Keratinocyte (primary cell): ENCODE results near the gene WDR41.

Experiments
- EZH2 ChIP-seq: IDR thresholded peaks from one replicate; pipeline ENCODE4 v1.6.1; 2012; ENCODE audit warnings: inconsistent platforms, mild to moderate bottlenecking, low read length, moderate library complexity
- TF ChIP-seq, protein P1 (sequence below), 3 experiments: IDR thresholded peaks in 1 of 3; conservative IDR thresholded peaks in 1 of 3; optimal IDR thresholded peaks in 1 of 3; 2 replicates in 2 of 3; 3 replicates in 1 of 3; pipeline versions ENCODE3 to v1.5.1; 2011; ENCODE audit warnings: low read length in 3 of 3, mild to moderate bottlenecking in 3 of 3, moderate library complexity in 2 of 3, control low read depth in 1 of 3, inconsistent platforms in 1 of 3; ENCODE audit not compliant: insufficient read depth in 2 of 3; ENCODE audit errors: extremely low read depth in 1 of 3

DNA sequence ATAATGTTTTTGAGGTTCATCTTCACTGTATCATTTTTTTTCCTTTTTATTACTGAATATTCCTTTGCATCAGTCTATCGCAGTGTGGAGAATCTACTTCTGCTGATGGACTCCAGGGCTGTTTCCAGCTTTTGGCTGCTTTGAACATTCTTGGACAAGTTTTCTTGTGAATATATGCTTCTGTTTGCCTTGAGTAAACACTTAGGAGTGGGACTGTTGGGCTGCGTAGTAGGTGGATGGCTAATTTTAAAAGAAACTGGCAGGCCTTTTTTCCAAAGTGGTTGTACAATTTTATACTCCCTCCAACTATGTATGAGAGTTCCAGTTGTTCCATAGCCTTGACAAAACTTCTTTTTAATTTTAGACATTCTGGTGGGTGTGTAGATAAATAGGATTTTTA lies 102.4 kb downstream of the WDR41 start:
- TF ChIP-seq, protein P1, sequence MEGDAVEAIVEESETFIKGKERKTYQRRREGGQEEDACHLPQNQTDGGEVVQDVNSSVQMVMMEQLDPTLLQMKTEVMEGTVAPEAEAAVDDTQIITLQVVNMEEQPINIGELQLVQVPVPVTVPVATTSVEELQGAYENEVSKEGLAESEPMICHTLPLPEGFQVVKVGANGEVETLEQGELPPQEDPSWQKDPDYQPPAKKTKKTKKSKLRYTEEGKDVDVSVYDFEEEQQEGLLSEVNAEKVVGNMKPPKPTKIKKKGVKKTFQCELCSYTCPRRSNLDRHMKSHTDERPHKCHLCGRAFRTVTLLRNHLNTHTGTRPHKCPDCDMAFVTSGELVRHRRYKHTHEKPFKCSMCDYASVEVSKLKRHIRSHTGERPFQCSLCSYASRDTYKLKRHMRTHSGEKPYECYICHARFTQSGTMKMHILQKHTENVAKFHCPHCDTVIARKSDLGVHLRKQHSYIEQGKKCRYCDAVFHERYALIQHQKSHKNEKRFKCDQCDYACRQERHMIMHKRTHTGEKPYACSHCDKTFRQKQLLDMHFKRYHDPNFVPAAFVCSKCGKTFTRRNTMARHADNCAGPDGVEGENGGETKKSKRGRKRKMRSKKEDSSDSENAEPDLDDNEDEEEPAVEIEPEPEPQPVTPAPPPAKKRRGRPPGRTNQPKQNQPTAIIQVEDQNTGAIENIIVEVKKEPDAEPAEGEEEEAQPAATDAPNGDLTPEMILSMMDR (optimal IDR thresholded peaks at IDR 0.05 in 1 of 3, IDR thresholded peaks at IDR 0.05 in 1 of 3, conservative IDR thresholded peaks at IDR 0.05 in 1 of 3; ENCODE audit: extremely low read depth in 1 of 3, insufficient read depth in 2 of 3, low read length in 3 of 3) = no peak
- TF ChIP-seq EZH2 = no peak
